K562 (cell line): ENCODE measurements around the gene PRR19. TPM values are rescaled to one million over a fixed set of nuclear protein-coding genes. Genes with fewer than 3 reads are reported as not detected.

Experiments used
- ATAC-seq: fragments of 200-7000 bp; cut with Tn5 transposase; 3 replicates; pipeline ENCODE4 v1.9.1; 2020; ENCODE audit warnings: moderate library complexity
- BruUV-seq: library from RNA; stranded (reverse); fragments of 400-500 nt; replicated peaks from 2 replicates; lab custom pipeline; 2021; lab: Mats Ljungman, UMichigan
- CTCF ChIA-PET: fragments of 300-600 bp; formaldehyde crosslinking; extraction: SDS; loops from one replicate; lab custom pipeline; 2021; ENCODE audit warnings: low intra/inter-chr PET ratio; lab: Yijun Ruan, JAX
- POLR2A ChIA-PET: fragments of 300-600, 350-650 bp; sonication (Branson Sonifier 250); formaldehyde crosslinking; extraction: SDS; loops from one replicate; lab custom pipeline; 2021; ENCODE audit warnings: antibody characterized with exemption, inconsistent platforms; lab: Yijun Ruan, JAX
- DNase-seq, 4 experiments: peaks; one replicate each; pipeline versions ENCODE4 v3.0.0 to v3.0.0-alpha.2; 2011 to 2018; ENCODE audit warnings: low spot score in 3 of 4, mixed read lengths in 3 of 4; ENCODE audit errors: extremely low read depth in 1 of 4
- FAIRE-seq: peaks from 2 replicates; lab custom pipeline; 2011; peaks lifted over from hg19 to GRCh38; lab: Jason Lieb, UNC
- H2AFZ ChIP-seq: 2 replicates; pipeline ENCODE4 v1.6.0; 2011; ENCODE audit warnings: low read depth, low read length, control low read depth, inconsistent platforms
- H3K27ac ChIP-seq: fragments of 200-600 bp; 3 replicates; pipeline ENCODE4 v1.8.0; 2011; ENCODE audit warnings: low read depth, mild to moderate bottlenecking, control low read depth, inconsistent platforms, low read length, moderate library complexity, mixed read lengths; ENCODE audit errors: extremely low read depth
- H3K27me3 ChIP-seq, 2 experiments: fragments of 300-600 bp in 1 of 2; 2 replicates in 1 of 2; 3 replicates in 1 of 2; pipeline versions ENCODE4 v1.6.0 to v1.8.0; 2011; ENCODE audit warnings: inconsistent platforms in 2 of 2, low read length in 2 of 2, mild to moderate bottlenecking in 1 of 2, mixed read lengths in 1 of 2, moderate library complexity in 1 of 2; ENCODE audit not compliant: control insufficient read depth in 2 of 2, insufficient read depth in 2 of 2
- H3K36me3 ChIP-seq: fragments of 300-600 bp; 3 replicates; pipeline ENCODE4 v1.8.0; 2011; ENCODE audit warnings: mild to moderate bottlenecking, low read length, inconsistent platforms; ENCODE audit not compliant: control insufficient read depth, insufficient read depth
- H3K4me1 ChIP-seq, 2 experiments: fragments of 200-600 bp in 1 of 2; replicated peaks in 1 of 2; 2 replicates in 1 of 2; 3 replicates in 1 of 2; pipeline versions ENCODE4 v1.5.1 to v1.8.0; 2011; ENCODE audit warnings: inconsistent platforms in 2 of 2, low read length in 2 of 2, mild to moderate bottlenecking in 1 of 2, mixed read lengths in 1 of 2, moderate library complexity in 1 of 2; ENCODE audit not compliant: control insufficient read depth in 2 of 2, insufficient read depth in 2 of 2
- H3K4me2 ChIP-seq: 2 replicates; pipeline ENCODE4 v1.6.1; 2011; ENCODE audit warnings: low read length, control low read depth, inconsistent platforms, mixed read lengths; ENCODE audit not compliant: insufficient read depth
- H3K4me3 ChIP-seq: fragments of 200-600 bp; sonication (generic), shearing (Covaris generic); 2 replicates; pipeline ENCODE4 v1.5.1; 2016; ENCODE audit warnings: control low read depth, inconsistent platforms
- H3K79me2 ChIP-seq: fragments of 200-600 bp; 3 replicates; pipeline ENCODE4 v1.8.0; 2011; ENCODE audit warnings: low read length, inconsistent platforms; ENCODE audit not compliant: control insufficient read depth, insufficient read depth
- H3K9ac ChIP-seq, 2 experiments: 2 replicates each; pipeline versions ENCODE4 v1.6.0 to v1.6.1; 2011; ENCODE audit warnings: low read depth in 2 of 2, low read length in 2 of 2, control low read depth in 1 of 2, inconsistent platforms in 1 of 2, mild to moderate bottlenecking in 1 of 2, mixed read lengths in 1 of 2; ENCODE audit not compliant: insufficient read depth in 1 of 2
- H3K9me1 ChIP-seq: one replicate; pipeline ENCODE4 v1.6.0; 2011; ENCODE audit warnings: inconsistent platforms, mild to moderate bottlenecking, low read length, moderate library complexity; ENCODE audit not compliant: control insufficient read depth, insufficient read depth
- H3K9me3 ChIP-seq: replicated peaks from 2 replicates; pipeline ENCODE4 v1.5.1; 2011; ENCODE audit warnings: low read depth, low read length, inconsistent platforms; ENCODE audit not compliant: control insufficient read depth, insufficient read depth
- H4K20me1 ChIP-seq: replicated peaks from 2 replicates; pipeline ENCODE4 v1.6.1; 2011; ENCODE audit warnings: low read length, inconsistent platforms, mixed read lengths; ENCODE audit not compliant: control insufficient read depth, insufficient read depth
- ATF1 ChIP-seq, 2 experiments: fragments of 450-650 bp in 1 of 2; IDR thresholded peaks; 2 replicates each; pipeline ENCODE4 v1.6.1; 2016; ENCODE audit warnings: missing compliant biosample characterization in 1 of 2, missing genetic modification characterization in 1 of 2
- CBX3 ChIP-seq, 2 experiments: IDR thresholded peaks; 1 replicate in 1 of 2; 2 replicates in 1 of 2; pipeline ENCODE4 v1.6.1; 2012; ENCODE audit warnings: inconsistent platforms in 2 of 2, low read length in 2 of 2, borderline replicate concordance in 1 of 2, control low read depth in 1 of 2
- DDX20 ChIP-seq: fragments of 450-650 bp; IDR thresholded peaks from 2 replicates; pipeline ENCODE4 v1.6.1; 2016; ENCODE audit warnings: missing genetic modification characterization, low read depth, mild to moderate bottlenecking, missing compliant biosample characterization, moderate library complexity
- ELF2 ChIP-seq: fragments of 250-450 bp; sonication (Bioruptor Pico); IDR thresholded peaks from 2 replicates; pipeline ENCODE4 v1.5.0; 2021; ENCODE audit warnings: mild to moderate bottlenecking
- EP400 ChIP-seq: fragments of 450-650 bp; IDR thresholded peaks from 2 replicates; pipeline ENCODE4 v1.6.1; 2017; ENCODE audit warnings: antibody characterized with exemption, mild to moderate bottlenecking, moderate library complexity
- ESRRA ChIP-seq: fragments of 450-650 bp; IDR thresholded peaks from 2 replicates; pipeline ENCODE4 v1.6.1; 2014; ENCODE audit warnings: low read depth, mild to moderate bottlenecking, moderate library complexity, borderline replicate concordance
- NFE2 ChIP-seq: IDR thresholded peaks from 2 replicates; pipeline ENCODE4 v1.6.1; 2014; ENCODE audit warnings: antibody characterized with exemption, low read depth
- NR2C1 ChIP-seq, 2 experiments: fragments of 450-650 bp; IDR thresholded peaks; 2 replicates each; pipeline ENCODE4 v1.6.1; 2017; ENCODE audit warnings: mild to moderate bottlenecking in 2 of 2, antibody characterized with exemption in 1 of 2, inconsistent platforms in 1 of 2, missing compliant biosample characterization in 1 of 2, missing genetic modification characterization in 1 of 2
- OTX1 ChIP-seq: fragments of 450-650 bp; formaldehyde crosslinking; IDR thresholded peaks from 2 replicates; pipeline ENCODE4 v1.4.0; 2022; ENCODE audit warnings: mild to moderate bottlenecking
- SAP30 ChIP-seq: fragments of 200-600 bp; sonication (generic); IDR thresholded peaks from 2 replicates; pipeline ENCODE4 v1.6.1; 2012; ENCODE audit warnings: borderline replicate concordance, low read depth, mild to moderate bottlenecking, moderate library complexity, low read length, control low read depth, inconsistent platforms; ENCODE audit not compliant: insufficient read depth, poor library complexity, severe bottlenecking
- SRSF9 ChIP-seq: fragments of 200-400 bp; formaldehyde crosslinking; IDR thresholded peaks from 2 replicates; pipeline ENCODE4 v1.6.1; 2017; ENCODE audit warnings: low read depth, low read length, borderline replicate concordance
- ZFP1 ChIP-seq: fragments of 450-650 bp; formaldehyde crosslinking; IDR thresholded peaks from 2 replicates; pipeline ENCODE4 v1.4.0; 2020; ENCODE audit warnings: mild to moderate bottlenecking, mixed read lengths
- ZNF76 ChIP-seq: fragments of 250-450 bp; sonication (Bioruptor Pico); IDR thresholded peaks from 2 replicates; pipeline ENCODE4 v1.4.0; 2020; ENCODE audit warnings: mild to moderate bottlenecking, moderate library complexity, borderline replicate concordance
- WGBS: fragments of 100-300 bp; shearing (Covaris generic); methylation state at CpG from one replicate; pipeline ENCODE4 v1.1.6; 2016; ENCODE audit warnings: low coverage, mixed read lengths; ENCODE audit not compliant: insufficient coverage; ENCODE audit errors: missing lambda C conversion rate; 5-methylcytosine and 5-hydroxymethylcytosine counted together
- in situ Hi-C: fragments of 300-500 bp; cut with MboI; formaldehyde crosslinking; loops from 4 replicates; pipeline ENCODE4 v1.15.0; 2018; ENCODE audit warnings: inconsistent platforms, mixed read lengths
- intact Hi-C: fragments of 100-400 bp; cut with micrococcal nuclease; formaldehyde crosslinking; loops from 2 replicates; pipeline ENCODE4 v1.14.2; 2022
- polyA plus RNA-seq, 8 experiments: library from polyadenylated mRNA; depleted of rRNA in 4 of 8; stranded (reverse) in 5 of 8; unstranded in 3 of 8; fragments of >200 nt; fragmentation: Nextera tagmentation in 2 of 8; fragmentation: Illumina TruSeq in 1 of 8; extraction: Ambion mirVana in 2 of 8; extraction: Trizol in 1 of 8; gene quantifications; 2 replicates each; pipeline versions ENCODE4 v1.2.1 to v1.2.3, GENCODE V29; 2011 to 2014; ENCODE audit warnings: inconsistent platforms in 1 of 8, missing spikeins in 1 of 8
- total RNA-seq, 7 experiments: library from RNA; depleted of rRNA in 6 of 7; stranded (reverse); fragments of >200 nt in 6 of 7; fragmentation: Illumina TruSeq in 2 of 7; extraction: Trizol in 2 of 7; gene quantifications; 2 replicates each; pipeline versions ENCODE4 v1.2.1 to v1.2.3, GENCODE V29; 2011 to 2021; ENCODE audit warnings: low replicate concordance in 1 of 7
- TF ChIP-seq, protein P1 (sequence below): fragments of 250-450 bp; sonication (Bioruptor Pico); IDR thresholded peaks from 2 replicates; pipeline ENCODE4 v1.4.0; 2020; ENCODE audit warnings: borderline replicate concordance
- TF ChIP-seq, protein P2 (sequence below): fragments of 250-450 bp; sonication (Bioruptor Pico); IDR thresholded peaks from 2 replicates; pipeline ENCODE4 v1.4.0; 2020; ENCODE audit warnings: mild to moderate bottlenecking, moderate library complexity, borderline replicate concordance

The PRR19 gene
- total and polyA plus RNA-seq, 9 of the 15 experiments (the other 6 are each of a cell fraction or from before 2014, with no cell fraction given) = 0.10 to 1.6 (median 0.54) TPM

- H3K4me2 ChIP-seq = no peak overlapping the region
- BruUV-seq = no TSS peak
- FAIRE-seq (no peak), DNase-seq (no peak), ATAC-seq (no peak)
- H3K36me3 ChIP-seq = peaks cover 13% of the 10 kb centered on the region; the same call in 2 of the 3 replicates
- H2AFZ ChIP-seq = no peak overlapping the region
- no peak overlapping the region for H3K27ac ChIP-seq
- no peak overlapping the region; a peak in 1 of 4 replicates for H3K9ac ChIP-seq
- H3K9me1 ChIP-seq = peaks cover under 1% of the 10 kb centered on the region
- no peaks in the 10 kb centered on the region for H3K27me3 ChIP-seq
- intact Hi-C loops = no loop called here
- 62% methylated on average over 3 of the region's 6 CpGs for WGBS
- 0 out of 3 replicates have a peak, but pooled peaks cover 4% of the 10 kb centered on the region for H3K79me2 ChIP-seq
- ChIA-PET POLR2A (no interaction called here), CTCF (no interaction called here)
- peaks cover 0 to 17% of the 10 kb centered on the region in 2 experiments; a peak in 3 of 5 replicates for H3K4me1 ChIP-seq
- H3K4me3 ChIP-seq = no peak overlapping the region
- no peaks in the 10 kb centered on the region; the same call in 1 of the 2 replicates for H4K20me1 ChIP-seq
- no peaks in the 10 kb centered on the region for H3K9me3 ChIP-seq
- in situ Hi-C loops = no loop called here
- TF ChIP-seq CBX3 (IDR thresholded peaks at IDR 0.05; ENCODE audit: borderline replicate concordance in 1 of 2, low read length in 2 of 2) (no peak), NR2C1 (IDR thresholded peaks at IDR 0.05) (no peak), NR2C1 (tag; IDR thresholded peaks at IDR 0.05) (no peak), OTX1 (no peak), ELF2 (CRISPR knock-in tag) (no peak), ZNF76 (CRISPR knock-in tag) (no peak), NFE2 (no peak), SRSF9 (no peak), ESRRA (no peak), SAP30 (no peak), EP400 (no peak), ZFP1 (CRISPR knock-in tag) (no peak), ATF1 (CRISPR knock-in tag; IDR thresholded peaks at IDR 0.05) (no peak), ATF1 (tag; IDR thresholded peaks at IDR 0.05) (no peak), DDX20 (no peak)
- TF ChIP-seq, protein P1, sequence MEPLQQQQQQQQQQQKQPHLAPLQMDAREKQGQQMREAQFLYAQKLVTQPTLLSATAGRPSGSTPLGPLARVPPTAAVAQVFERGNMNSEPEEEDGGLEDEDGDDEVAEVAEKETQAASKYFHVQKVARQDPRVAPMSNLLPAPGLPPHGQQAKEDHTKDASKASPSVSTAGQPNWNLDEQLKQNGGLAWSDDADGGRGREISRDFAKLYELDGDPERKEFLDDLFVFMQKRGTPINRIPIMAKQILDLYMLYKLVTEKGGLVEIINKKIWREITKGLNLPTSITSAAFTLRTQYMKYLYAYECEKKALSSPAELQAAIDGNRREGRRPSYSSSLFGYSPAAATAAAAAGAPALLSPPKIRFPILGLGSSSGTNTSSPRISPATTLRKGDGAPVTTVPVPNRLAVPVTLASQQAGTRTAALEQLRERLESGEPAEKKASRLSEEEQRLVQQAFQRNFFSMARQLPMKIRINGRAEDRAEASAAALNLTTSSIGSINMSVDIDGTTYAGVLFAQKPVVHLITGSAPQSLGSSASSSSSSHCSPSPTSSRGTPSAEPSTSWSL (CRISPR knock-in tag) = no peak
- TF ChIP-seq, protein P2, sequence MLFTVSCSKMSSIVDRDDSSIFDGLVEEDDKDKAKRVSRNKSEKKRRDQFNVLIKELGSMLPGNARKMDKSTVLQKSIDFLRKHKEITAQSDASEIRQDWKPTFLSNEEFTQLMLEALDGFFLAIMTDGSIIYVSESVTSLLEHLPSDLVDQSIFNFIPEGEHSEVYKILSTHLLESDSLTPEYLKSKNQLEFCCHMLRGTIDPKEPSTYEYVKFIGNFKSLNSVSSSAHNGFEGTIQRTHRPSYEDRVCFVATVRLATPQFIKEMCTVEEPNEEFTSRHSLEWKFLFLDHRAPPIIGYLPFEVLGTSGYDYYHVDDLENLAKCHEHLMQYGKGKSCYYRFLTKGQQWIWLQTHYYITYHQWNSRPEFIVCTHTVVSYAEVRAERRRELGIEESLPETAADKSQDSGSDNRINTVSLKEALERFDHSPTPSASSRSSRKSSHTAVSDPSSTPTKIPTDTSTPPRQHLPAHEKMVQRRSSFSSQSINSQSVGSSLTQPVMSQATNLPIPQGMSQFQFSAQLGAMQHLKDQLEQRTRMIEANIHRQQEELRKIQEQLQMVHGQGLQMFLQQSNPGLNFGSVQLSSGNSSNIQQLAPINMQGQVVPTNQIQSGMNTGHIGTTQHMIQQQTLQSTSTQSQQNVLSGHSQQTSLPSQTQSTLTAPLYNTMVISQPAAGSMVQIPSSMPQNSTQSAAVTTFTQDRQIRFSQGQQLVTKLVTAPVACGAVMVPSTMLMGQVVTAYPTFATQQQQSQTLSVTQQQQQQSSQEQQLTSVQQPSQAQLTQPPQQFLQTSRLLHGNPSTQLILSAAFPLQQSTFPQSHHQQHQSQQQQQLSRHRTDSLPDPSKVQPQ (CRISPR knock-in tag) = no peak
Observed at GRCh38 chr19:42332059-42332458, 30.1 kb downstream of the PRR19 start.
